Measurements from ENCODE around the gene CA7.
"Not testable (repeated sequence)": the region's sequence is repeated elsewhere in the genome, so short reads cannot be mapped to it uniquely, and the experiment has no call there.

CA7 gene

GRCh38 chr16:66888647-66889615 is 44.7 kb downstream of the CA7 start:
- peaks cover 40% of the 10 kb centered on the region for H3K36me3 Mint-ChIP-seq (ENCODE audit: low read depth)
- H3K4me3 Mint-ChIP-seq: no peak overlapping the region
- intact Hi-C loops (cut with micrococcal nuclease): no loop called here
- no peaks in the 10 kb centered on the region for H3K9me3 Mint-ChIP-seq
- no peak overlapping the region for H3K27ac Mint-ChIP-seq
- H3K27me3 Mint-ChIP-seq: no peaks in the 10 kb centered on the region
- H3K4me1 Mint-ChIP-seq (ENCODE audit: low read depth): no peaks in the 10 kb centered on the region

DNA sequence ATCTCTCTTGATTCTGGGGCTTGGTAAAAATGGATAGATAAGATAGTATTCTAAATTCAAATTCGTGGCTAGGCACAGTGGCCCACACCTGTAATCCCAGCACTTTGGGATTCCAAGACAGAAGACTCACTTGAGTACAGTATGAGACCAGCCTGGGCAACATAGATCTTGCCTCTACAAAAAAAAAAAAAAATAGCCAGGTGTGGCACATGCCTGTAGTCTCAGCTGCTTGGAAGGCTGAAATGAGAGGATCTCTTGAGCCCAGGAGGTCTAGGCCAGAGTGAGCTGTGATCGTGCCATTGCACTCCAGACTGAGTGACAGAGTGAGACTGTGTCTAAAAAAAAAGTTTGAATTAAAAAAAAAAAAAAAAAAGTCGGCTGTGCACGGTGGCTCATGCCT is 45.4 kb downstream of the CA7 start:
- Mint-ChIP-seq H3K36me3 (ENCODE audit: low read depth) (peaks cover 33% of the 10 kb centered on the region), H3K4me1 (ENCODE audit: low read depth) (peaks cover 1% of the 10 kb centered on the region), H3K4me3 (no peak overlapping the region), H3K27me3 (peaks cover 3% of the 10 kb centered on the region), H3K9me3 (no peaks in the 10 kb centered on the region), H3K27ac (no peak overlapping the region)
- intact Hi-C loops (cut with micrococcal nuclease): no loop called here

DNA sequence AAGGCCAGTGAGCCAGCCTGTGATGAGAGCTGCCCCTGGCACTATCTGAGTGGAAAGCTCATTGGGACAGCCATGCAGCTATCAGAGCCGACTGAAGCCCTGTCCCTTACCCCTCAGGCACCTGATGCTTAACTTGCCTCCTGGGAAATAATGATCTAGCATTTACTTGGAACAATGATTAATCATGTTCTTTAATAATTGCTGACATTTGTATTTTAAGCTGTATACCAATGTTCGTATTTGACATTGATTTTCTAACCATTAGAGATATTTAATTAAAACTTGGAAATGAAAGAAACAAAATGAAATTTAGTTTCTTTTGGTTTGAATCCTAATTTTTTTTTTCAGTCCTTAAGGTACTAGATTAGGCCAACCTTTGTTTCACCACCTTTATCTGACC is 46.6 kb downstream of the CA7 start:
- intact Hi-C loops (cut with micrococcal nuclease): no loop called here
- Mint-ChIP-seq H3K36me3 (ENCODE audit: low read depth) (peaks cover 22% of the 10 kb centered on the region), H3K9me3 (no peaks in the 10 kb centered on the region), H3K4me1 (ENCODE audit: low read depth) (peaks cover 6% of the 10 kb centered on the region), H3K4me3 (no peak overlapping the region), H3K27ac (no peak overlapping the region), H3K27me3 (peaks cover 9% of the 10 kb centered on the region)

DNA sequence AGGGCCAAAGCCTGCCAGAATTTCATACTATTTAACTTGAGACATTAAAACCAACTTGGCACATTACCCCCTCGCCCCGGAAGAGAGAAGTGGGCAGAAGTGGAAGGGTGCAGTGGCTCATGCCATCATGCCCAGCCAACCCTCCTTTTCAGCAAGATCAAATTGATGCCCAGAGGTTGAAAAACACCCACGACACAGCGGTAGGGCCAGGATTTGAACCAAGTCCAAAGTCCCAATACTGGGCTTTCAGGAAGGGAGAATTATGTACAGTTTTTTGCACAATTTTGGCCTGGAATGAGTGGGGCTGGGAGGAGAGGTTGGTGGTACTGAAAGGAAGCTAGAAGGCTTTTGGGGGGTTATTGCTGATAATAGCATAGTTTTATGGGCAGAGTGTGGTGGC is 47.1 kb downstream of the CA7 start:
- H3K4me3 Mint-ChIP-seq: no peak overlapping the region
- no peak overlapping the region for H3K27ac Mint-ChIP-seq
- intact Hi-C loops (cut with micrococcal nuclease): no loop called here
- H3K4me1 Mint-ChIP-seq (ENCODE audit: low read depth): peaks cover 6% of the 10 kb centered on the region
- peaks cover 20% of the 10 kb centered on the region for H3K36me3 Mint-ChIP-seq (ENCODE audit: low read depth)
- H3K27me3 Mint-ChIP-seq: peaks cover 13% of the 10 kb centered on the region
- H3K9me3 Mint-ChIP-seq: no peaks in the 10 kb centered on the region

GRCh38 chr16:66891797-66892196 is 47.6 kb downstream of the CA7 start:
- peaks cover 15% of the 10 kb centered on the region for H3K36me3 Mint-ChIP-seq (ENCODE audit: low read depth)
- intact Hi-C loops (cut with micrococcal nuclease): no loop called here
- H3K4me3 Mint-ChIP-seq: no peak overlapping the region
- H3K27ac Mint-ChIP-seq: no peak overlapping the region
- peaks cover 6% of the 10 kb centered on the region for H3K4me1 Mint-ChIP-seq (ENCODE audit: low read depth)
- no peaks in the 10 kb centered on the region for H3K9me3 Mint-ChIP-seq
- peaks cover 15% of the 10 kb centered on the region for H3K27me3 Mint-ChIP-seq

DNA sequence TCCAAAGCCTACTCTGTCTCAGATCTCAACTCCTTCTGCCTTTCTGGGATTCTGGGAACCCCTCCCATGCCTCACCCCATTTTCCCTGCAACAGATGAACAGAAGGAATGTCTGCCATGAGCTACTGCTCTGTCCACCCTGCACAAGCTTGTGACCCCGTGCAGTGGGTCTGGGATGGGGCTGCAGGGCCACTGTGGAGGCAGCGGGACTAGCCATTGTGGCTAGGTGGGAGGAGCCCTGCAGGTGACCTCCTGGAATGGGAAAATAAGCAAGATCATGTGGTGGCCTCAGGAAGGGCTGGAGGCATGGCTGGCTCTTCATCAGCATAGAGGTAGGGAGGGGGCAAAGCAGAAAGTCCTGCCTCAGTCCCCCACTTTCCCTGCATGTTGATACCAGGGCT is 49.8 kb downstream of the CA7 start:
- Mint-ChIP-seq H3K27ac (no peak overlapping the region), H3K9me3 (no peaks in the 10 kb centered on the region), H3K4me3 (no peak overlapping the region), H3K36me3 (ENCODE audit: low read depth) (peaks cover 6% of the 10 kb centered on the region), H3K4me1 (ENCODE audit: low read depth) (peaks cover 6% of the 10 kb centered on the region), H3K27me3 (peaks cover 16% of the 10 kb centered on the region)
- intact Hi-C loops (cut with micrococcal nuclease): no loop called here

DNA sequence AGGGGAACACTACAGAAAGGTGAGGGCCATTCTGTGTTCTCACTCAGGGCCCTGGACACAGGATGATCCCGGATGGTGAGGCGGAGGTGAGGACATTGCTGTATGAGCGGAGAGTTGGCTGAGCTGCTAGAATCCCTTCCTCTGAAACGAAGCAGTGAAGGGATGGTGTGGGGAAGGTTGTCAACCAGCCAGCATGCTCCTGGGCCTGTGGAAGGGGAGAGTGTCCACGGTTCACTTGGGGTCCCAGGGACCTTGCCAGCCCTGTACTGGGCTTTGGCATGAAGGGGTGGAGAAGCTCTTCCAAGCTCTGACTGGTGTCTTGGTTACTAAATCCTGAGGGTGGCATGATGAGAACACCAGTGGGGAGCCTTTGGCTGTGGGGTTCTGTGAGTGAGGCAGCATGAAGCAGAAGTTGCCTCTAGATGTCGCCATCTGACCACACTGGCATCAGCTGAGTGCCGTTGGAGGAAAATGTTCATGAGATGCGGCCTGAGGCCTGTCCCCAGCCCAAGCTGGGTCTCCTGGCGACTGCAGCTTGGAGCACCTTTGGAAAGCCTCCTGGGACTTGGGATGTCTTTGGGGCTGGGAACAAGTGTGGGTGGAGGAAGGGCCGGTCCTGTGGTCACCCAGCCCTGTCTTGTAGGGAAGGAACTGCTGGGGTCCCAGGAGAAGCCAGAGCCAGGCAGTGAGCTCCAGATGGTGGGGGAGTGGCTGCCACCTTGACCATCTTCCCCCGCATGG is 50.9 kb downstream of the CA7 start:
- no peaks in the 10 kb centered on the region for H3K9me3 Mint-ChIP-seq
- intact Hi-C loops (cut with micrococcal nuclease): no loop called here
- peaks cover 14% of the 10 kb centered on the region for H3K4me1 Mint-ChIP-seq (ENCODE audit: low read depth)
- H3K4me3 Mint-ChIP-seq: no peak overlapping the region
- peaks cover 21% of the 10 kb centered on the region for H3K27me3 Mint-ChIP-seq
- H3K36me3 Mint-ChIP-seq (ENCODE audit: low read depth): peaks cover 6% of the 10 kb centered on the region
- no peak overlapping the region for H3K27ac Mint-ChIP-seq

- H3K9me3 Mint-ChIP-seq: no peaks in the 10 kb centered on the region
- peaks cover 22% of the 10 kb centered on the region for H3K27me3 Mint-ChIP-seq
- peaks cover 6% of the 10 kb centered on the region for H3K36me3 Mint-ChIP-seq (ENCODE audit: low read depth)
- H3K27ac Mint-ChIP-seq: no peak overlapping the region
- intact Hi-C loops (cut with micrococcal nuclease): no loop called here
- no peak overlapping the region for H3K4me3 Mint-ChIP-seq
- H3K4me1 Mint-ChIP-seq (ENCODE audit: low read depth): peaks cover 17% of the 10 kb centered on the region
Observed at GRCh38 chr16:66895689-66895979, 51.4 kb downstream of the CA7 start.

- no peak overlapping the region for H3K27ac Mint-ChIP-seq
- peaks cover 17% of the 10 kb centered on the region for H3K4me1 Mint-ChIP-seq (ENCODE audit: low read depth)
- no peak overlapping the region for H3K4me3 Mint-ChIP-seq
- peaks cover 6% of the 10 kb centered on the region for H3K36me3 Mint-ChIP-seq (ENCODE audit: low read depth)
- intact Hi-C loops (cut with micrococcal nuclease): no loop called here
- no peaks in the 10 kb centered on the region for H3K9me3 Mint-ChIP-seq
- H3K27me3 Mint-ChIP-seq: peaks cover 25% of the 10 kb centered on the region
Observed at GRCh38 chr16:66895999-66896398, 51.8 kb downstream of the CA7 start.

DNA sequence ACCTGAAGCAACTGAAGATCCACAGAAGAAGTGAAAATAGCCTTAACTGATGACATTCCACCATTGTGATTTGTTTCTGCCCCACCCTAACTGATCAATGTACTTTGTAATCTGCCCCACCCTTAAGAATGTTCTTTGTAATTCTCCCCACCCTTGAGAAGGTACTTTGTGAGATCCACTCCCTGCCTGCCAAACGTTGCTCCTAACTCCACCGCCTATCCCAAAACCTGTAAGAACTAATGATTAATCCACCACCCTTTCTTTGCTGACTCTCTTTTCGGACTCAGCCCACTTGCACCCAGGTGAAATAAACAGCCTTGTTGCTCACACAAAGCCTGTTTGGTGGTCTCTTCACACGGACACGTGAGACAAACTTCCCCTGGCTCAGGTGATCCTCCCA is 52.5 kb downstream of the CA7 start:
- intact Hi-C loops (cut with micrococcal nuclease); H3K4me3 Mint-ChIP-seq; H3K27ac Mint-ChIP-seq; H3K36me3 Mint-ChIP-seq (ENCODE audit: low read depth); H3K9me3 Mint-ChIP-seq: not testable (repeated sequence)
- Mint-ChIP-seq H3K4me1 (ENCODE audit: low read depth) (peaks cover 17% of the 10 kb centered on the region), H3K27me3 (peaks cover 26% of the 10 kb centered on the region)

GRCh38 chr16:66898207-66898606 is 54.0 kb downstream of the CA7 start:
- Mint-ChIP-seq H3K27me3 (peaks cover 26% of the 10 kb centered on the region), H3K36me3 (ENCODE audit: low read depth) (no peaks in the 10 kb centered on the region), H3K9me3 (no peaks in the 10 kb centered on the region), H3K27ac (no peak overlapping the region), H3K4me1 (ENCODE audit: low read depth) (peaks cover 17% of the 10 kb centered on the region), H3K4me3 (no peak overlapping the region)
- intact Hi-C loops (cut with micrococcal nuclease): no loop called here

- Mint-ChIP-seq H3K27ac (no peak overlapping the region), H3K27me3 (peaks cover 30% of the 10 kb centered on the region), H3K4me3 (no peak overlapping the region), H3K4me1 (ENCODE audit: low read depth) (peaks cover 17% of the 10 kb centered on the region), H3K9me3 (no peaks in the 10 kb centered on the region), H3K36me3 (ENCODE audit: low read depth) (no peaks in the 10 kb centered on the region)
- intact Hi-C loops (cut with micrococcal nuclease): no loop called here
Observed at GRCh38 chr16:66898933-66899309, 54.7 kb downstream of the CA7 start.

GRCh38 chr16:66899310-66899944 is 55.2 kb downstream of the CA7 start:
- H3K9me3 Mint-ChIP-seq: no peaks in the 10 kb centered on the region
- H3K4me3 Mint-ChIP-seq: no peak overlapping the region
- H3K27me3 Mint-ChIP-seq: peaks cover 28% of the 10 kb centered on the region
- H3K36me3 Mint-ChIP-seq (ENCODE audit: low read depth): no peaks in the 10 kb centered on the region
- peaks cover 17% of the 10 kb centered on the region for H3K4me1 Mint-ChIP-seq (ENCODE audit: low read depth)
- no peak overlapping the region for H3K27ac Mint-ChIP-seq
- intact Hi-C loops (cut with micrococcal nuclease): no loop called here

Measured in dendritic cell treated with granulocyte-macrophage colony-stimulating factor and Interleukin-4, amounts not matched to agents 40 ng/mL and 50 ng/mL, for 4 days (primary cell).